Mesenchymal stem cell (in vitro differentiated cells and primary cell): ENCODE data around the gene HID1.
"Not testable (repeated sequence)": the region's sequence is repeated elsewhere in the genome, so short reads cannot be mapped to it uniquely, and the experiment has no call there.

Source experiments
- DNase-seq: peaks from one replicate; pipeline ENCODE4 v3.0.0-alpha.2; 2013
- H2AFZ ChIP-seq: one replicate; pipeline ENCODE4 v1.6.1; 2013; ENCODE audit warnings: low read depth, mild to moderate bottlenecking, control low read depth, inconsistent platforms, low read length, moderate library complexity
- H2AK5ac ChIP-seq: 2 replicates; pipeline ENCODE4 v1.6.1; 2013; ENCODE audit warnings: low read length, moderate library complexity, mild to moderate bottlenecking, inconsistent platforms; ENCODE audit not compliant: severe bottlenecking
- H2BK120ac ChIP-seq: one replicate; pipeline ENCODE4 v1.6.1; 2013; ENCODE audit warnings: low read depth, mild to moderate bottlenecking, inconsistent platforms, low read length, moderate library complexity
- H2BK12ac ChIP-seq, 2 experiments: one replicate each; pipeline ENCODE4 v1.6.1; 2013; ENCODE audit warnings: inconsistent platforms in 2 of 2, low read length in 2 of 2, mild to moderate bottlenecking in 2 of 2, moderate library complexity in 2 of 2, control low read depth in 1 of 2
- H2BK15ac ChIP-seq: one replicate; pipeline ENCODE4 v1.6.1; 2013; ENCODE audit warnings: mild to moderate bottlenecking, low read depth, inconsistent platforms; ENCODE audit not compliant: poor library complexity, severe bottlenecking
- H2BK5ac ChIP-seq: 2 replicates; pipeline ENCODE4 v1.6.1; 2013; ENCODE audit warnings: low read depth, mild to moderate bottlenecking, low read length, control low read depth, inconsistent platforms; ENCODE audit not compliant: poor library complexity, severe bottlenecking
- H3K14ac ChIP-seq, 2 experiments: one replicate each; pipeline ENCODE4 v1.6.1; 2013; ENCODE audit warnings: inconsistent platforms in 2 of 2, low read length in 2 of 2, control low read depth in 1 of 2, mild to moderate bottlenecking in 1 of 2, moderate library complexity in 1 of 2
- H3K18ac ChIP-seq, 2 experiments: one replicate each; pipeline ENCODE4 v1.6.1; 2013; ENCODE audit warnings: inconsistent platforms in 2 of 2, low read length in 2 of 2, control low read depth in 1 of 2, low read depth in 1 of 2, mild to moderate bottlenecking in 1 of 2
- H3K23ac ChIP-seq, 2 experiments: one replicate each; pipeline ENCODE4 v1.6.1; 2013; ENCODE audit warnings: inconsistent platforms in 2 of 2, low read length in 2 of 2, mild to moderate bottlenecking in 2 of 2, moderate library complexity in 2 of 2, control low read depth in 1 of 2
- H3K27ac ChIP-seq: 2 replicates; pipeline ENCODE4 v1.5.1; 2013; ENCODE audit warnings: mild to moderate bottlenecking, moderate library complexity, low read length, control low read depth, inconsistent platforms; ENCODE audit not compliant: poor library complexity, severe bottlenecking
- H3K27me3 ChIP-seq, 2 experiments: 2 replicates each; pipeline versions ENCODE4 v1.6.1 to v1.7.0; 2013; ENCODE audit warnings: low read length in 2 of 2, mild to moderate bottlenecking in 2 of 2, moderate library complexity in 2 of 2, control low read depth in 1 of 2, inconsistent platforms in 1 of 2; ENCODE audit not compliant: control insufficient read depth in 1 of 2, insufficient read depth in 1 of 2
- H3K36me3 ChIP-seq, 2 experiments: 2 replicates each; pipeline versions ENCODE4 v1.6.1 to v1.7.0; 2013; ENCODE audit warnings: low read length in 2 of 2, control low read depth in 1 of 2, inconsistent platforms in 1 of 2, low read depth in 1 of 2, mild to moderate bottlenecking in 1 of 2; ENCODE audit not compliant: insufficient read depth in 2 of 2, control insufficient read depth in 1 of 2
- H3K4ac ChIP-seq, 2 experiments: one replicate each; pipeline ENCODE4 v1.6.1; 2013; ENCODE audit warnings: inconsistent platforms in 2 of 2, low read length in 2 of 2, mild to moderate bottlenecking in 2 of 2, moderate library complexity in 2 of 2, control low read depth in 1 of 2, low read depth in 1 of 2
- H3K4me1 ChIP-seq: 2 replicates; pipeline ENCODE4 v1.6.1; 2013; ENCODE audit warnings: low read depth, low read length, control low read depth; ENCODE audit not compliant: control insufficient read depth, insufficient read depth
- H3K4me2 ChIP-seq: 2 replicates; pipeline ENCODE4 v1.6.1; 2013; ENCODE audit warnings: low read length, mild to moderate bottlenecking, inconsistent platforms; ENCODE audit not compliant: poor library complexity, severe bottlenecking
- H3K4me3 ChIP-seq, 2 experiments: 2 replicates each; pipeline versions ENCODE4 v1.5.1 to v1.7.0; 2013; ENCODE audit warnings: low read length in 2 of 2, mild to moderate bottlenecking in 2 of 2, control low read depth in 1 of 2, low read depth in 1 of 2; ENCODE audit not compliant: insufficient read depth in 1 of 2
- H3K79me1 ChIP-seq: replicated peaks from 2 replicates; pipeline ENCODE4 v1.6.1; 2013; ENCODE audit warnings: mild to moderate bottlenecking, control low read depth, low read length, inconsistent platforms; ENCODE audit not compliant: poor library complexity, severe bottlenecking
- H3K9ac ChIP-seq: 2 replicates; pipeline ENCODE4 v1.7.0; 2013; ENCODE audit warnings: mild to moderate bottlenecking, low read length, moderate library complexity
- H3K9me3 ChIP-seq: 2 replicates; pipeline ENCODE4 v1.7.0; 2013; ENCODE audit warnings: mild to moderate bottlenecking, low read length; ENCODE audit not compliant: control insufficient read depth
- H4K8ac ChIP-seq: one replicate; pipeline ENCODE4 v1.6.1; 2013; ENCODE audit warnings: inconsistent platforms, mild to moderate bottlenecking, low read length, moderate library complexity
- H4K91ac ChIP-seq: one replicate; pipeline ENCODE4 v1.6.1; 2013; ENCODE audit warnings: mild to moderate bottlenecking, low read length, inconsistent platforms
- WGBS: methylation state at CpG from one replicate; pipeline ENCODE4 v1.1.7; 2013; ENCODE audit warnings: mixed read lengths; 5-methylcytosine and 5-hydroxymethylcytosine counted together

Gene HID1

GRCh38 chr17:74916851-74917199 lies 55.7 kb downstream of the HID1 start:
- H3K36me3 ChIP-seq: no peaks in the 10 kb centered on the region
- H3K23ac ChIP-seq: peak overlapping the region in 1 of 2 experiments; percentile 23
- H3K4me1 ChIP-seq: peaks cover 15% of the 10 kb centered on the region
- no peak overlapping the region for H2AFZ ChIP-seq
- H2AK5ac ChIP-seq: no peak overlapping the region
- WGBS: 93% methylated on average over 11 of the region's 11 CpGs
- no peak overlapping the region for H3K4me2 ChIP-seq
- no peak overlapping the region for H3K4me3 ChIP-seq
- H2BK120ac ChIP-seq: no peak overlapping the region
- DNase-seq: no peak
- no peak overlapping the region for H3K18ac ChIP-seq
- no peak overlapping the region for H2BK12ac ChIP-seq
- no peak overlapping the region for H4K91ac ChIP-seq
- no peaks in the 10 kb centered on the region for H3K79me1 ChIP-seq
- no peak overlapping the region for H2BK15ac ChIP-seq
- H3K9me3 ChIP-seq: no peaks in the 10 kb centered on the region
- H4K8ac ChIP-seq: no peak overlapping the region
- no peak overlapping the region for H3K4ac ChIP-seq
- H3K27ac ChIP-seq: no peak overlapping the region
- peak overlapping the region in 1 of 2 experiments; percentile 5 for H3K14ac ChIP-seq
- H3K9ac ChIP-seq: no peak overlapping the region
- no peak overlapping the region for H2BK5ac ChIP-seq
- peaks cover 29 to 66% of the 10 kb centered on the region in 2 experiments for H3K27me3 ChIP-seq

GRCh38 chr17:74916136-74916850 lies 56.3 kb downstream of the HID1 start:
- H2BK12ac ChIP-seq: no peak overlapping the region
- H2BK15ac ChIP-seq: no peak overlapping the region
- H3K23ac ChIP-seq: peak overlapping the region in 1 of 2 experiments; percentile 16
- no peaks in the 10 kb centered on the region for H3K36me3 ChIP-seq
- no peaks in the 10 kb centered on the region for H3K79me1 ChIP-seq
- H3K4ac ChIP-seq: no peak overlapping the region
- H4K91ac ChIP-seq: no peak overlapping the region
- no peak overlapping the region for H4K8ac ChIP-seq
- no peak overlapping the region for H2BK120ac ChIP-seq
- H3K14ac ChIP-seq: peak overlapping the region in 1 of 2 experiments; percentile 5
- no peak overlapping the region for H3K4me3 ChIP-seq
- H3K9ac ChIP-seq: no peak overlapping the region
- H3K27ac ChIP-seq: no peak overlapping the region
- H2BK5ac ChIP-seq: no peak overlapping the region
- H3K4me2 ChIP-seq: no peak overlapping the region
- 90% methylated on average over 13 of the region's 13 CpGs for WGBS
- no peak overlapping the region for H2AK5ac ChIP-seq
- H3K4me1 ChIP-seq: peaks cover 15% of the 10 kb centered on the region
- no peaks in the 10 kb centered on the region for H3K9me3 ChIP-seq
- DNase-seq: no peak
- H3K27me3 ChIP-seq: peaks cover 23 to 61% of the 10 kb centered on the region in 2 experiments
- H3K18ac ChIP-seq: no peak overlapping the region
- H2AFZ ChIP-seq: no peak overlapping the region

GRCh38 chr17:74911423-74911822 lies 61.1 kb downstream of the HID1 start:
- not testable (repeated sequence) for H3K4me3 ChIP-seq, H3K27ac ChIP-seq, H2BK15ac ChIP-seq, H3K9ac ChIP-seq, DNase-seq, H2BK5ac ChIP-seq, H3K18ac ChIP-seq, H2AFZ ChIP-seq, H4K91ac ChIP-seq, H3K4me2 ChIP-seq, H3K9me3 ChIP-seq, H3K4ac ChIP-seq, H3K4me1 ChIP-seq, H3K79me1 ChIP-seq, H2BK120ac ChIP-seq, H2BK12ac ChIP-seq, H3K14ac ChIP-seq, H4K8ac ChIP-seq, H3K36me3 ChIP-seq, H2AK5ac ChIP-seq, H3K23ac ChIP-seq
- WGBS: 75% methylated on average over 7 of the region's 8 CpGs
- peaks cover 19 to 29% of the 10 kb centered on the region in 2 experiments for H3K27me3 ChIP-seq

GRCh38 chr17:74909097-74909496 lies 63.5 kb downstream of the HID1 start:
- not testable (repeated sequence) for H3K4me1 ChIP-seq, H2BK15ac ChIP-seq, H3K18ac ChIP-seq, H3K9me3 ChIP-seq, H4K8ac ChIP-seq, H3K23ac ChIP-seq, H3K36me3 ChIP-seq, H4K91ac ChIP-seq, H3K14ac ChIP-seq, H2BK5ac ChIP-seq, H3K27ac ChIP-seq, H3K4me2 ChIP-seq, H2BK120ac ChIP-seq, H3K4me3 ChIP-seq, H2AFZ ChIP-seq, H2AK5ac ChIP-seq, H3K79me1 ChIP-seq, H3K4ac ChIP-seq, H2BK12ac ChIP-seq, H3K9ac ChIP-seq, DNase-seq
- WGBS: 57% methylated on average over 4 of the region's 4 CpGs
- peaks cover 15 to 27% of the 10 kb centered on the region in 2 experiments for H3K27me3 ChIP-seq
